GM18505 (cell line): ENCODE data around the gene RNF150.

Experiments
- ATAC-seq: cut with Tn5 transposase; IDR thresholded peaks from one replicate; pipeline ENCODE4 v1.9.1; 2021; ENCODE audit not compliant: unreplicated experiment
- POLR2A ChIP-seq: IDR thresholded peaks from 4 replicates; pipeline ENCODE4 v1.6.1; 2011; ENCODE audit warnings: borderline replicate concordance; ENCODE audit not compliant: insufficient read depth, insufficient read length; ENCODE audit errors: extremely low read depth

RNF150 gene

GRCh38 chr4:140994015-140994414, 139.3 kb downstream of the RNF150 start:
- no peak for ATAC-seq
- TF ChIP-seq POLR2A = no peak

GRCh38 chr4:140993370-140993769, 139.9 kb downstream of the RNF150 start:
- no peak for ATAC-seq
- no peak for TF ChIP-seq POLR2A

GRCh38 chr4:140989944-140990343, 143.3 kb downstream of the RNF150 start:
- no peak for TF ChIP-seq POLR2A
- ATAC-seq = no peak

GRCh38 chr4:140986045-140986444, 147.2 kb downstream of the RNF150 start:
- no peak for TF ChIP-seq POLR2A
- no peak for ATAC-seq

- no peak for TF ChIP-seq POLR2A
- no peak for ATAC-seq
Measured at GRCh38 chr4:140982613-140983340, 150.5 kb downstream of the RNF150 start.

GRCh38 chr4:140980426-140981200, 152.7 kb downstream of the RNF150 start:
- ATAC-seq = no peak
- TF ChIP-seq POLR2A = no peak

GRCh38 chr4:140976768-140977167, 156.5 kb downstream of the RNF150 start:
- no peak for TF ChIP-seq POLR2A
- no peak for ATAC-seq

- no peak for TF ChIP-seq POLR2A
- ATAC-seq = no peak
Measured at GRCh38 chr4:140971077-140971792, 162.0 kb downstream of the RNF150 start.

GRCh38 chr4:140969296-140969695, 164.0 kb downstream of the RNF150 start:
- TF ChIP-seq POLR2A = no peak
- no peak for ATAC-seq

- no peak for ATAC-seq
- no peak for TF ChIP-seq POLR2A
Measured at GRCh38 chr4:140968371-140968770, 164.9 kb downstream of the RNF150 start.

- TF ChIP-seq POLR2A = no peak
- no peak for ATAC-seq
Measured at GRCh38 chr4:140963883-140964282, 169.4 kb downstream of the RNF150 start.

- no peak for TF ChIP-seq POLR2A
- no peak for ATAC-seq
Measured at GRCh38 chr4:140955641-140956040, 177.6 kb downstream of the RNF150 start.

- ATAC-seq = no peak
Measured at GRCh38 chr4:140952717-140953116, 180.6 kb downstream of the RNF150 start.

GRCh38 chr4:140947506-140947905, 185.8 kb downstream of the RNF150 start:
- TF ChIP-seq POLR2A = no peak
- no peak for ATAC-seq

More at GRCh38 chr4:140952717-140953116, 180.6 kb downstream of the RNF150 start:
- no peak for TF ChIP-seq POLR2A

GRCh38 chr4:140945106-140945505, 188.2 kb downstream of the RNF150 start:
- ATAC-seq = no peak
- TF ChIP-seq POLR2A = no peak
